Femur (tissue), 1 donor: Measurements from ENCODE around the gene COL9A3.

ENCODE experiments used
- DNase-seq: peaks from one replicate; pipeline ENCODE4 v3.0.0-alpha.2; 2017

COL9A3 gene

GRCh38 chr20:62882426-62882825 is 65.6 kb downstream of the COL9A3 start:
- DNase-seq = no peak

GRCh38 chr20:62884556-62884955 is 67.7 kb downstream of the COL9A3 start:
- DNase-seq = no peak

GRCh38 chr20:62885046-62885895 is 68.4 kb downstream of the COL9A3 start:
- DNase-seq = no peak

GRCh38 chr20:62885896-62886708 is 69.3 kb downstream of the COL9A3 start:
- no peak for DNase-seq

GRCh38 chr20:62886709-62887058 is 69.8 kb downstream of the COL9A3 start:
- no peak for DNase-seq

GRCh38 chr20:62887152-62887859 is 70.5 kb downstream of the COL9A3 start:
- DNase-seq = peak; percentile 83

- no peak for DNase-seq
Measured at GRCh38 chr20:62887860-62888239, 71.0 kb downstream of the COL9A3 start.

GRCh38 chr20:62888406-62888805 is 71.6 kb downstream of the COL9A3 start:
- DNase-seq = no peak

- DNase-seq = no peak
Measured at GRCh38 chr20:62888910-62889309, 72.1 kb downstream of the COL9A3 start.

- no peak for DNase-seq
Measured at GRCh38 chr20:62889411-62889810, 72.6 kb downstream of the COL9A3 start.

- no peak for DNase-seq
Measured at GRCh38 chr20:62889871-62890270, 73.0 kb downstream of the COL9A3 start.

- DNase-seq = no peak
Measured at GRCh38 chr20:62890444-62890843, 73.6 kb downstream of the COL9A3 start.
